GM23338 (cell line): Measurements from ENCODE around the gene GALNT13.

ENCODE experiments used
- CTCF ChIP-seq, 2 experiments: fragments of 200-600 bp in 1 of 2; sonication (generic) in 1 of 2; conservative IDR thresholded peaks; 2 replicates each; pipeline versions ENCODE4 v1.5.1 to v1.6.1; 2016 to 2017; ENCODE audit warnings: antibody characterized with exemption in 2 of 2, low read depth in 2 of 2, mild to moderate bottlenecking in 2 of 2, moderate library complexity in 1 of 2
- EZH2 ChIP-seq: fragments of 200-600 bp; sonication (generic); IDR thresholded peaks from one replicate; pipeline ENCODE4 v1.8.0; 2017; ENCODE audit warnings: antibody characterized with exemption, mild to moderate bottlenecking, low read depth; ENCODE audit not compliant: unreplicated experiment

DNA sequence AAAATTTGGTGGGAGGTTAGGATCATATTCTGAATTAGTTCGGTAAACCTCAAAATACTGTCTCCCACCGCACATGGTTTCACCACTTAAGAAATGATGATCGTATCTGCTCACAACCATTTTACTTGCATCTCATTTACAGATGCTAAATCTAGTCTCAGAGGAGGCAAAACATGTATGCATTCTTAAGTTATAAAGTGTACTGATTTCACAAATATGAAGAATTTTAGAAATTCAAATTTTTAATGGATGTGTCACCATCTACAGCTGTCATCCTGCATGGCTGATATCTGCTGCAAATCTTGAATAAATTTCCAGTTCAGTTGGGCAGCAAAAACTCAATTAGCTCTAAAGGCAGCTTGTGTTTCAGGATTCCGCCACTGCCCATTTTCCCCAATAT, 583.4 kb downstream of the GALNT13 start:
- TF ChIP-seq CTCF (conservative IDR thresholded peaks at IDR 0.05; ENCODE audit: low read depth in 2 of 2) = no peak
- no peak for TF ChIP-seq EZH2
